Stimulated activated CD4-positive, alpha-beta T cell treated with anti-CD3 and anti-CD28 coated beads, Interleukin-15, amount 100 ng/mL, for 1 hour (primary cell): ENCODE results near the gene PTPRM.
"Not testable (repeated sequence)": the region's sequence is repeated elsewhere in the genome, so short reads cannot be mapped to it uniquely, and the experiment has no call there.

Source experiments
- DNase-seq, 2 donors: peaks; one replicate each; pipeline ENCODE4 v3.0.0-alpha.2; 2020; ENCODE audit warnings: low read depth in 1 of 2, low spot score in 1 of 2

Gene PTPRM

GRCh38 chr18:7927119-7927518, 360.0 kb downstream of the PTPRM start:
- DNase-seq = no peak

GRCh38 chr18:7931763-7932162, 364.6 kb downstream of the PTPRM start:
- no peak for DNase-seq

GRCh38 chr18:7937268-7937667, 370.2 kb downstream of the PTPRM start:
- DNase-seq = no peak

GRCh38 chr18:7939521-7939920, 372.4 kb downstream of the PTPRM start:
- no peak for DNase-seq

DNA sequence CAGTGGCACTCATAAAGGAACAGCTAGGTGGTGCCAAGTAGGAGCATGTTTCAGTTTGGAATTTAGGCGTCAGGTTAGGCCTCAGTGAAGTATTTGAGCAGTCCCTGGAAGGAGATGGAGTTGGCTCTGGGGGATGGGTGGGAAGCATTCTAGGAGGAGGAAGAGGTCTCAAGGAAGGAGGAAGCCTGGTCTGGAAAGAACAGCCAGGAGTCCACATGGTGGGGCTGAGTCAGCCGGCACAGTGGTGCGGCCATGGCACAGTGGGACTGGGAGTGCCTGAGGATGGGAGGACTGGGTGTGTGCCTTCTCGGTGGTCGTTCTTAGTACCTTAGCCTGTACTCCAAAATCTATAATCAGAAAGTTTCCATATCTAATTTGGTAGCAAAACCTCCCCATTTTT, 373.3 kb downstream of the PTPRM start:
- no peak for DNase-seq

DNA sequence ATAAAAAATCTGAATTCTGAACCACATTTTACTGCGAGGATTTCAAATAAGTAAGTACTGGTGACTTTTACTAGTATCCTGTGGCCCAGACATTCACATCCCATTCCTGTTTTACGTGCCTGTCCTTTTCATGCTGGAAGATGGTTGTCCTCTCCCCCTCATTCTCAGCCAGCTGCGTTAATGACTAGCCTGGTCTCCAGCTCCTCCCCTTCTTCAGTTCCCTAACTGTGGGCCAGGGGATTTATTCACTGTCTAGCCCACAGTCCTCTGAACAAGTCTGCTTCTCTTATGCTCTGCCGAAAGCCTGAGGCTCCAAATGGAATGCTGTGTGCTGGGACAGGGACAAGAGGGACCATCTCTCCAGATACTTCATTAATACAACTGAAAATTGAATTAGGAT, 373.9 kb downstream of the PTPRM start:
- no peak for DNase-seq

DNA sequence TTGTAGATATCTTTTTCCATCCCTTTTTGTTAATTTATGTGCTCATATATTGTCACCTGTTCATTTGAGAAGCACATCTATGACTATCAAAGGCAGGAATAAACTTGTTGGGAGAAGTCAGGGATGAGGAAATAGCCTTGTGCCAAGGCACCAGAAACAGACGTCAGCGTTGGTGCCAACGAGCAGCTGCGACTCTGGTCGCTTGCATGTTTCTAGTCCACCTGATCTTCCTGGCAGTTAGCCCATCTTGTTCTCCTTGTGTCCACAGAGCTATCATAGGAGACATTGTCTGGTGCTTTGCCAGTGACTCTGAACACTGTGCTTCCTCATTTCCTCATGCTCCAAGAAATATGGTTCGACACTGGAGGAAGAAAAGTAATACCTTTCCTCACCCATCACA, 374.4 kb downstream of the PTPRM start:
- DNase-seq = no peak

DNA sequence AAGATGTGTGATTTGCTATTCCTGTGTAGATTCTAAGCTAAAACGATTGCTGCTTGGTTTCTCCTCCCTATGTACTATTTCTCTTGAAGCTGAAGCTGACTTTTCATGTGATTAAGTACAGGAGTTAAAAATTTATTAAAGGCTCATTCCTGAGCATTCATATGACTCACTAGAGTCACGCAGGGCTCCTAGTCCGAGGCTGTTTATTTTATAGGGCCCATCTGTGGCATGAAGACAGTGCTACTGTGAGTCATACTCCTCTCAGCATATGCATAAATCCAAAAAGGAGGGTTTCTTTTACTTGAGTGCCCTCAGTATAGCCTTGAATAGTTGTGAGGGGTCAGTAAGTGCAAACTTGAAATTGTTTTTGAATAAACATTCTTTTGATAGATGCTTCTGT, 378.8 kb downstream of the PTPRM start:
- no peak for DNase-seq

- DNase-seq = no peak
These were observed 379.7 kb downstream of the PTPRM start for GRCh38 chr18:7946734-7947377.

GRCh38 chr18:7950380-7951136, 383.4 kb downstream of the PTPRM start:
- DNase-seq = no peak

DNA sequence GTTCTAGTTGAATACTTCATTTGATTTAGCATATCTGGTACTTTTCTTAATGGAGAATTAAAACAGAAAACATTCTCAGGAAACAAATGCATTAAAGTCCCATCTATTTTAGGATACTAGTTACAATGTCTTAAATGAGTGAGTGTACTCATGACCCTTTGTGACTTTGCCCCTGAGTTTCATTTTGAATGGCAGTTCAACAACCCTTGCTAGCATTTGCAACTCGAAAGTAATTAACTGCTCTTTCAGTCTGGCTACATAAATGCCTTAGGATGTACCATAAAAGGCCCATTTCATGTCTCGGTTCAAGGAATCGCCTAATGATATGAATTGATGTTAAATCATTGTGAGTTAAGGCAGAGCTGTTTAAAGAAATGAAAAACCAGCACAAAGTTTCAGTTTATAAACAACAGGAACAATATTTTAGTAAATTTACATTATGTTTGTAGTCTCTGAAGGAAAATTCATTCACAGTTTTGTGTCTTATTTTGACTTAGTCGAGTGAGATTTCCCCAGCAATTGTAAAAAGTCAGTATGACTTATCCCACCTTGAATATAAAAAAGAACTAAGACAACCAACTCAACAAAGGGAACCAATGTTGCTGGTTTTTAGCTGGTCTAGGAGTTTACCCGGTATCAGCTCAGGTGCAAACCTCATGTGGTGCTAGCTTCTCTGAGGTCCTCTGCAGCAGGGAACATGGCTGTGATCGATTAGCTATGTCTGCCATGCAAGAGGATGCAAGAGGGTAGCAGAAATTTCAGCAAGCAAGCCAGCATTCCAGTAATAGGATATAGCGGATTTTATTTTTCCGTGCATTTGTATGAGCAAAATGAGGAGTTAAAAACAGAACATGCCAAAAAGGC, 386.2 kb downstream of the PTPRM start:
- DNase-seq = no peak

GRCh38 chr18:7954238-7954637, 387.1 kb downstream of the PTPRM start:
- no peak for DNase-seq

DNA sequence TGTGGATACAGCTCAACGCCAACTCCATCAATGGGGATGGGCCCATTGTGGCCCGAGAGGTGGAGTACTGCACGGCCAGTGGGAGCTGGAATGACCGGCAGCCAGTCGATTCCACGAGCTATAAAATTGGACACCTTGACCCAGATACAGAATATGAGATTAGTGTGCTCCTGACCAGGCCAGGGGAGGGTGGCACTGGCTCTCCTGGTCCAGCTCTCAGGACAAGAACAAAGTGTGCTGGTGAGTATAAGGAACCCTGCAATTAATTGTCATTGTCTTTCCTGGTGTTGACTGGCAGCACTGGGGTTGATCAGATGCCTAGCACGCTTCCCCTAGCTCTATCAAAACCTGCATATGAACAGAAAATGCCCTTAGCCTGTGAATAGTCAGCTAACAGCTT, 388.1 kb downstream of the PTPRM start:
- DNase-seq = no peak

DNA sequence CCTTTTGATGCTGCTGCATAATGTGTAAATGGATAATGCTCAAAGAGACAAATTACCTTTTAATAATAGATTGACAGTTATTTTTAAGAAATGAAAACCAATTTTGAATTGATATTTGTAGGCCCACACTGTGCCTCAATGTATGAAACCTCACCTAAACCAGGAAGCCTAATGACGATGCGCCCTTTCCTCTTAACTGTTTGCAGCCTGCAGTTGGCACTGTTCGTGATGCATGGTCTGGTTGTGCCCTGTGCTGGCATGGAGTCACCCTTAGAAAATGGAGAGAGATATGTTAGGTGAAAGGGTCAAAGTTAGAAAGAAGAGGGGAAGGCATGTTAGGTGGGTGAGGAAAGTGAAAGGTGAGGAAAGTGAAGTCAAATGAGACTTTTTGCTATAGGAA, 390.2 kb downstream of the PTPRM start:
- no peak for DNase-seq

DNA sequence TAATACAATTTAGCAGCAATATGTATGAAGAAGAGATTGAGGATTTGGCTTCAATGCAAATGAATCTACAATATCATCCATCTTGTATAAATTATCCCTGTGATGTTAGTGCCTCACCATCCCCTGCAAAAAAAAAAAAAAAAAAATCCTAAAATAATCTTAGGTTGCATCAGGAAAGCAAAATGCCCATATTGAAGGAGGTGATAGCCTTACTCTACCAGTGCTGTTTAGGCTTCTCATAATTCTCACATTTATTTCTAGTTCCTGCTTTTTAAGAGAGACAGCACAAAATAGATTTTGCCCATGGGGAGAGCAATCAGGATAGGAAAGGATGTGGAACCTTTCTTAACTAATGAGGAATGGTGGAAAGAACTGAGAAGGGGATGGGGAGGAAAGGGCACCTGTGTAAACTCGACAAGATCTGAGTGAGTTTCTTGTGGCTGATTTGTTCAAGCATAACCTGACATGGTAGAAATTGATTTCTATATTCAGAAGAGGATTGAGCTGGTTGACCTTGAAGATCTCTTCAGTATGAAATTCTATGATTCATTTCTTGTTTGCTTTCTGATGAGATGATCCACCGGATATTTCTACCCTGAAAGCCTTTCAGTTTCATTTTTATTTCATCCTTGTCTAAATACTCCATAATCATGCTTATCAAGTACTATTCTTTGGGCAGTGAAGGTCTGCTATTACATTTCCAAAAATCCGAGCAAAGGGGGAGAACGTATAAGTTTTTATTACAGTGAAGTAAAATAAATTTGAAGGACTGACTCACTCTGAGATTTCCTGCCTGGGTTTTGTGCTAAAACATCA, 391.2 kb downstream of the PTPRM start:
- no peak for DNase-seq

GRCh38 chr18:7958897-7959146, 391.7 kb downstream of the PTPRM start:
- DNase-seq = no peak

DNA sequence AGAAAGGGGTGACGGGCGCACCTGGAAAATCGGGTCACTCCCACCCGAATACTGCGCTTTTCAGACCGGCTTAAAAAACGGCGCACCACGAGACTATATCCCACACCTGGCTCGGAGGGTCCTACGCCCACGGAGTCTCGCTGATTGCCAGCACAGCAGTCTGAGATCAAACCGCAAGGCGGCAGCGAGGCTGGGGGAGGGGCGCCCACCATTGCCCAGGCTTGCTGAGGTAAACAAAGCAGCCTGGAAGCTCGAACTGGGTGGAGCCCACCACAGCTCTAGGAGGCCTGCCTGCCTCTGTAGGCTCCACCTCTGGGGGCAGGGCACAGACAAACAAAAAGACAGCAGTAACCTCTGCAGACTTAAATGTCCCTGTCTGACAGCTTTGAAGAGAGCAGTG, 399.6 kb downstream of the PTPRM start:
- not testable (repeated sequence) for DNase-seq

GRCh38 chr18:7974200-7974874, 407.2 kb downstream of the PTPRM start:
- no peak for DNase-seq

- DNase-seq = no peak
These were observed 410.8 kb downstream of the PTPRM start for GRCh38 chr18:7977897-7978296.

DNA sequence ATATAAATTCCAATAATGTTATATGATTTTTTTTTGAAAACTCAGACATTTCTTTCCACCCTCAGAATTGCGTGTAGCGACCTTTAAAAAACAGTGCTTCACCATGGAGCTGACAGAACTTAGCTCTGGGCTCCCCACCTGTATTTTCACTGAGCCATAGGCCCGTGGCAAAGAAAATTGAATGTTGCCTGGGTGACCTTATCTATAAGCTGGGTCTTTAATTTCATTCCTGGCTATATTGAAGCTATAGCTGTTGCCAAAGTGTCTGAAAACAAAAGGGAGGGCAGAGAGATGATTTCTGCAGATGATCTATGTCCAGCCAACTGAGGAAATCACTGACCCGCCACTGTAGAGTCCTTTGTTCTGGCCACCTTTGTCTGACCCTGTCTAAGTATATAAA, 411.7 kb downstream of the PTPRM start:
- DNase-seq = no peak

- DNase-seq = no peak
These were observed 412.6 kb downstream of the PTPRM start for GRCh38 chr18:7979714-7980113.
